Endothelial cell of umbilical vein (primary cell): ENCODE results near the gene CLEC2B. TPM values are rescaled to one million over a fixed set of nuclear protein-coding genes. Genes with fewer than 3 reads are reported as not detected.

Experiments
- BruUV-seq: library from RNA; stranded (reverse); fragments of 400-500 nt; replicated peaks from 2 replicates; lab custom pipeline; 2021; lab: Mats Ljungman, UMichigan
- CTCF ChIA-PET: fragments of 300-600, 350-600 bp; sonication (Branson Sonifier 250); formaldehyde crosslinking; loops from one replicate; lab custom pipeline; 2021; ENCODE audit warnings: antibody characterized with exemption, inconsistent platforms; lab: Charles Lee
- POLR2A ChIA-PET: fragments of 300-600, 350-600 bp; sonication (Branson Sonifier 250); formaldehyde crosslinking; loops from one replicate; lab custom pipeline; 2021; ENCODE audit warnings: antibody characterized with exemption, inconsistent platforms; lab: Charles Lee
- DNase-seq: peaks from one replicate; pipeline ENCODE4 v3.0.0-alpha.2; 2011; ENCODE audit warnings: low read depth, low spot score
- FAIRE-seq: peaks from 2 replicates; lab custom pipeline; 2011; peaks lifted over from hg19 to GRCh38; lab: Jason Lieb, UNC
- H2AFZ ChIP-seq: 2 replicates; pipeline ENCODE4 v1.6.0; 2012; ENCODE audit warnings: low read depth, low read length, control low read depth, inconsistent platforms
- H3K27ac ChIP-seq: 2 replicates; pipeline ENCODE4 v1.5.1; 2011; ENCODE audit warnings: low read depth, mild to moderate bottlenecking, control low read depth, low read length, moderate library complexity; ENCODE audit not compliant: insufficient read depth
- H3K27me3 ChIP-seq, 2 experiments: 2 replicates each; pipeline versions ENCODE4 v1.6.0 to v1.6.1; 2011; ENCODE audit warnings: low read length in 2 of 2, mixed read lengths in 1 of 2; ENCODE audit not compliant: control insufficient read depth in 2 of 2, insufficient read depth in 2 of 2
- H3K36me3 ChIP-seq, 2 experiments: 2 replicates in 1 of 2; 3 replicates in 1 of 2; pipeline ENCODE4 v1.5.1; 2011; ENCODE audit warnings: low read length in 2 of 2, mild to moderate bottlenecking in 1 of 2, moderate library complexity in 1 of 2; ENCODE audit not compliant: control insufficient read depth in 2 of 2, insufficient read depth in 2 of 2; ENCODE audit errors: extremely low read depth in 1 of 2
- H3K4me1 ChIP-seq: 3 replicates; pipeline ENCODE4 v1.5.1; 2011; ENCODE audit warnings: mild to moderate bottlenecking, low read length; ENCODE audit not compliant: control insufficient read depth, insufficient read depth; ENCODE audit errors: extremely low read depth
- H3K4me2 ChIP-seq: 2 replicates; pipeline ENCODE4 v1.6.1; 2011; ENCODE audit warnings: low read length, control low read depth, mixed read lengths; ENCODE audit not compliant: insufficient read depth
- H3K4me3 ChIP-seq, 3 experiments: fragments of 200-600 bp in 1 of 3; sonication (generic), shearing (Covaris generic) in 1 of 3; replicated peaks in 1 of 3; 2 replicates each; pipeline ENCODE4 v1.5.1; 2011 to 2016; ENCODE audit warnings: control low read depth in 3 of 3, low read length in 3 of 3, mild to moderate bottlenecking in 2 of 3, inconsistent platforms in 1 of 3, low read depth in 1 of 3, moderate library complexity in 1 of 3; ENCODE audit not compliant: insufficient read depth in 1 of 3
- H3K79me2 ChIP-seq: 2 replicates; pipeline ENCODE4 v1.6.0; 2012; ENCODE audit warnings: low read length, inconsistent platforms; ENCODE audit not compliant: control insufficient read depth, insufficient read depth
- H3K9ac ChIP-seq: replicated peaks from 2 replicates; pipeline ENCODE3; 2011; ENCODE audit warnings: low read length, control low read depth; ENCODE audit not compliant: insufficient read depth; ENCODE audit errors: extremely low read depth
- H3K9me1 ChIP-seq: replicated peaks from 3 replicates; pipeline ENCODE4 v1.6.0; 2011; ENCODE audit warnings: mild to moderate bottlenecking, low read length; ENCODE audit not compliant: control insufficient read depth, insufficient read depth; ENCODE audit errors: extremely low read depth
- H3K9me3 ChIP-seq: replicated peaks from 2 replicates; pipeline ENCODE4 v1.5.1; 2012; ENCODE audit warnings: low read length, inconsistent platforms; ENCODE audit not compliant: control insufficient read depth, insufficient read depth
- H4K20me1 ChIP-seq: replicated peaks from 2 replicates; pipeline ENCODE3; 2011; ENCODE audit warnings: mild to moderate bottlenecking, low read length; ENCODE audit not compliant: control insufficient read depth, insufficient read depth; ENCODE audit errors: extremely low read depth
- CTCF ChIP-seq, 2 donors: IDR thresholded peaks; 1 replicate in 1 of 2; 2 replicates in 1 of 2; pipeline ENCODE4 v1.5.1; 2011; ENCODE audit warnings: low read length in 2 of 2, mild to moderate bottlenecking in 2 of 2, moderate library complexity in 2 of 2, control low read depth in 1 of 2, inconsistent platforms in 1 of 2, low read depth in 1 of 2; ENCODE audit not compliant: insufficient read depth in 1 of 2; ENCODE audit errors: extremely low read depth in 1 of 2
- EZH2 ChIP-seq: IDR thresholded peaks from 2 replicates; pipeline ENCODE4 v1.6.1; 2012; ENCODE audit warnings: borderline replicate concordance, low read depth, mild to moderate bottlenecking, moderate library complexity, low read length, inconsistent platforms; ENCODE audit not compliant: severe bottlenecking
- FOS ChIP-seq: IDR thresholded peaks from 2 replicates; pipeline ENCODE4 v1.6.1; 2011; ENCODE audit warnings: mild to moderate bottlenecking, low read length, moderate library complexity, borderline replicate concordance; ENCODE audit not compliant: insufficient read depth
- GATA2 ChIP-seq: IDR thresholded peaks from 2 replicates; pipeline ENCODE4 v1.7.0; 2011; ENCODE audit warnings: low read depth, mild to moderate bottlenecking, moderate library complexity, mixed read lengths, low read length; ENCODE audit not compliant: insufficient read length, insufficient read depth
- JUN ChIP-seq: IDR thresholded peaks from 2 replicates; pipeline ENCODE4 v1.6.1; 2011; ENCODE audit warnings: borderline replicate concordance, low read depth; ENCODE audit not compliant: insufficient read length, insufficient read depth
- MYC ChIP-seq: IDR thresholded peaks from one replicate; pipeline ENCODE4 v1.6.1; 2011; ENCODE audit warnings: mild to moderate bottlenecking, low read depth, low read length
- POLR2A ChIP-seq: IDR thresholded peaks from 2 replicates; pipeline ENCODE4 v1.6.1; 2012; ENCODE audit warnings: low read depth, mild to moderate bottlenecking, control low read depth, low read length
- POLR2AphosphoS5 ChIP-seq: IDR thresholded peaks from 2 replicates; pipeline ENCODE4 v1.6.1; 2012; ENCODE audit warnings: low read depth, mild to moderate bottlenecking, control low read depth, low read length, moderate library complexity; ENCODE audit not compliant: insufficient read depth
- dilution Hi-C: fragments of 300-500 bp; cut with MboI; formaldehyde crosslinking; loops from one replicate; pipeline ENCODE4 v1.15.0; 2019; ENCODE audit warnings: low sequenced_read_pairs; ENCODE audit not compliant: extremely low pct_ligation_motif_present
- intact Hi-C: fragments of 100-400 bp; cut with micrococcal nuclease; formaldehyde crosslinking; loops from one replicate; pipeline ENCODE4 v1.10.0; 2022
- polyA plus RNA-seq, 4 experiments: library from polyadenylated mRNA; depleted of rRNA in 3 of 4; stranded (reverse) in 3 of 4; unstranded in 1 of 4; fragments of >200 nt; gene quantifications; 2 replicates each; pipeline versions ENCODE4 v1.2.1 to v1.2.3, GENCODE V29; 2011 to 2012; ENCODE audit warnings: missing spikeins in 1 of 4
- total RNA-seq: library from RNA; stranded (reverse); gene quantifications from 2 replicates; pipeline ENCODE4 v1.2.3, GENCODE V29; 2021
- TF ChIP-seq, protein P1 (sequence below): IDR thresholded peaks from 2 replicates; pipeline ENCODE4 v1.6.1; 2011; ENCODE audit not compliant: insufficient read depth, insufficient read length

Gene CLEC2B
- total and polyA plus RNA-seq, 2 donors (not counting 3 experiments of a cell fraction or from before 2014, with no cell fraction given): 6.7 to 18.3 TPM

DNA sequence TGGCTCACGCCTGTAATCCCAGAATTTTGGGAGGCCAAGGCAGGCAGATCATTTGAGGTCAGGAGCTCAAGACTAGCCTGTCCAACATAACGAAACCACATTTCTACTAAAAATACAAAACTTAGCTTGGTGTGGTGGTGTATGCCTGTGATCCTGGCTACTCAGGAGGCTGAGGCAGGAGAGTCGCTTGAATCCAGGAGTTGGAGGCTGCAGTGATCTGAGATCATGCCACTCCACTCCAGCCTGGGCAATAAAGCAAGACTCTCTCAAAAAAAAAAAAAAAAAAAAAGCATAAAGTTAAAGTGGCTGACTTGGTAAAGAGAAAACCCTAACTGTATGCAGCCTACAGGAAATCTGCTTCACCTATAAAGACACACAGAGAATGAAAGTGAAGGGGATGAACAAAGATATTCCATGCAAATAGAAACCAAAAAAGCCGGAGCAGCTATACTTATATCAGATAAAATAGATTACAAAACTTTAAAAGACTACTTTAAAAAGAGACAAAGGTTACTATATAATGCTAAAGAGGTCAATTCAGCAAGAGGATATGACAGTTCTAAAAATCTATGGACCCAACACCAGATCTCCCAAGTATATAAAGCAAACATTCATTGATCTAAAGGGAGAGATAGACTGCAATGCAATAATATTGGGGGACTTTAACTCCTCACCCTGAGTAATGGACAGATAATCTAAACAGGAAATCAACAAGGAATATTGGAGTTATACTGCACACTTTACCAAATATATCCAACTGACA lies 4.1 kb downstream of the CLEC2B start:
- intact Hi-C loops: loop anchor here (5.0 kb wide), 2 partner anchors 62 to 152 kb away; no protein-coding TSS in a partner anchor

More for the DNA sequence above, 4.1 kb downstream of the CLEC2B start:
- no peaks in the 10 kb centered on the region for H3K36me3 ChIP-seq
- H3K4me3 ChIP-seq: no peak overlapping the region
- no TSS peak for BruUV-seq
- no peak overlapping the region for H3K27ac ChIP-seq
- DNase-seq (no peak), FAIRE-seq (no peak)
- POLR2A ChIA-PET: no interaction called here
- TF ChIP-seq CTCF (IDR thresholded peaks at IDR 0.05; ENCODE audit: extremely low read depth in 1 of 2, insufficient read depth in 1 of 2, low read depth in 1 of 2, low read length in 2 of 2) (no peak), POLR2A (no peak), FOS (no peak), GATA2 (no peak), EZH2 (no peak), MYC (no peak), POLR2AphosphoS5 (no peak), JUN (no peak)
- TF ChIP-seq, protein P1, sequence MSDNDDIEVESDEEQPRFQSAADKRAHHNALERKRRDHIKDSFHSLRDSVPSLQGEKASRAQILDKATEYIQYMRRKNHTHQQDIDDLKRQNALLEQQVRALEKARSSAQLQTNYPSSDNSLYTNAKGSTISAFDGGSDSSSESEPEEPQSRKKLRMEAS: no peak
- dilution Hi-C loops: no loop called here
- no peak overlapping the region for H3K9ac ChIP-seq
- H3K79me2 ChIP-seq: peaks cover 46% of the 10 kb centered on the region
- no peaks in the 10 kb centered on the region for H4K20me1 ChIP-seq
- H3K9me3 ChIP-seq: no peaks in the 10 kb centered on the region
- H3K9me1 ChIP-seq: no peaks in the 10 kb centered on the region
- CTCF ChIA-PET: interaction anchor here (0.7 to 4.4 kb wide), 2 partner anchors 45 to 115 kb away, joined by 3 to 21 read pairs; no protein-coding TSS in a partner anchor
- H3K27me3 ChIP-seq: no peaks in the 10 kb centered on the region
- H3K4me1 ChIP-seq: peaks cover 22% of the 10 kb centered on the region
- H2AFZ ChIP-seq: no peak overlapping the region
- no peak overlapping the region for H3K4me2 ChIP-seq
